ENCODE measurements around the gene GRB7.

DNA sequence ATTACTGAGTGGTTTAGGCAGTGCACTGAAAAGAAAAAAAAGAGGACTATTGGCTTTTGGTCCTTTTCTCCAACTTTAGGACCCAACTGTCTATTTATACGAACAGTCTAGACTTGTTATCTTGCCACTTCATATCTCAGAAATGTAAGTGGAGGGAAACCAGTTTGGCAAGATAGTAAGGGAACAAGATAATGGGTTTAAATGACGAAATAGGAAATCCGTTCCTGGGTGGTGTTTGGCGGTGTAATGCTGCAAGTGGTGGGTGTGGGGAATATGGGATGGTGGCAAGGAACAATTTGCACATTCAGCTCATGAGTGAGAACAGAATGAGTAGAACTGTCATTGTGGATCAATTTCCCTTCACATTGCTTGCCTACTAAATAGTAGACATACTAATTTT is 44.7 kb downstream of the GRB7 start:
- TF ChIP-seq POLR2AphosphoS5 (IDR thresholded peaks at IDR 0.05; ENCODE audit: low read depth, low read length): no peak
- no peak for TF ChIP-seq POLR2A (IDR thresholded peaks at IDR 0.05; ENCODE audit: low read depth, low read length)
- no peak for TF ChIP-seq TAF1 (IDR thresholded peaks at IDR 0.05; ENCODE audit: low read depth, low read length)

Data from GM12891 (cell line).